GM23338 (cell line): ENCODE results near the gene NOXA1. TPM values are rescaled to one million over a fixed set of nuclear protein-coding genes. Genes with fewer than 3 reads are reported as not detected.
A peak's percentile ranks its signal among the peaks of the same experiment; 100 is the strongest.

ENCODE experiments used
- ATAC-seq: fragments of 200-7000 bp; cut with Tn5 transposase; 3 replicates; pipeline ENCODE4 v1.9.1; 2020
- DNase-seq: peaks from one replicate; pipeline ENCODE4 v3.0.0-alpha.2; 2015; ENCODE audit warnings: low spot score
- H2AFZ ChIP-seq: fragments of 200-600 bp; sonication (generic); 2 replicates; pipeline ENCODE4 v1.8.0; 2016; ENCODE audit warnings: antibody characterized with exemption, mild to moderate bottlenecking, moderate library complexity
- H3F3A ChIP-seq: fragments of 200-600 bp; sonication (generic); replicated peaks from 2 replicates; pipeline ENCODE4 v1.8.0; 2017; ENCODE audit warnings: antibody characterized with exemption, mixed run types, low read depth
- H3K27ac ChIP-seq: fragments of 200-600 bp; sonication (generic); 2 replicates; pipeline ENCODE4 v1.6.1; 2016; ENCODE audit warnings: low read depth
- H3K27me3 ChIP-seq: fragments of 200-600 bp; sonication (generic); 2 replicates; pipeline ENCODE4 v1.8.0; 2016; ENCODE audit warnings: mild to moderate bottlenecking, mixed run types, moderate library complexity; ENCODE audit not compliant: insufficient read depth
- H3K36me3 ChIP-seq: fragments of 200-600 bp; sonication (generic); 2 replicates; pipeline ENCODE4 v1.8.0; 2016; ENCODE audit warnings: mild to moderate bottlenecking; ENCODE audit not compliant: insufficient read depth
- H3K4me1 ChIP-seq: fragments of 200-600 bp; sonication (generic); 2 replicates; pipeline ENCODE4 v1.8.0; 2016; ENCODE audit warnings: mild to moderate bottlenecking, moderate library complexity; ENCODE audit not compliant: insufficient read depth
- H3K4me2 ChIP-seq: fragments of 200-600 bp; sonication (generic); 2 replicates; pipeline ENCODE4 v1.7.1; 2017; ENCODE audit warnings: mixed run types
- H3K4me3 ChIP-seq: fragments of 200-600 bp; sonication (generic); 2 replicates; pipeline ENCODE4 v1.6.1; 2016; ENCODE audit warnings: mixed run types
- H3K79me2 ChIP-seq: fragments of 200-600 bp; sonication (generic); replicated peaks from 2 replicates; pipeline ENCODE4 v1.8.0; 2017; ENCODE audit warnings: mild to moderate bottlenecking; ENCODE audit not compliant: insufficient read depth
- H3K9me2 ChIP-seq: fragments of 200-600 bp; sonication (generic); 2 replicates; pipeline ENCODE4 v1.8.0; 2017; ENCODE audit not compliant: insufficient read depth
- H4K20me1 ChIP-seq: fragments of 200-600 bp; sonication (generic); replicated peaks from 2 replicates; pipeline ENCODE4 v1.8.0; 2017; ENCODE audit warnings: mild to moderate bottlenecking; ENCODE audit not compliant: insufficient read depth
- H3K27ac Mint-ChIP-seq: 2 replicates; pipeline ENCODE4 v1.8.0; 2020; ENCODE audit warnings: inconsistent platforms, mild to moderate bottlenecking, moderate library complexity, mixed read lengths
- H3K27me3 Mint-ChIP-seq: 3 replicates; pipeline ENCODE4 v1.8.0; 2022; ENCODE audit warnings: low read depth, mild to moderate bottlenecking, moderate library complexity, mixed read lengths, inconsistent platforms; ENCODE audit not compliant: insufficient read depth, poor library complexity
- H3K36me3 Mint-ChIP-seq: 3 replicates; pipeline ENCODE4 v1.8.0; 2021; ENCODE audit warnings: low read depth, mild to moderate bottlenecking, inconsistent platforms, moderate library complexity, mixed read lengths
- H3K4me1 Mint-ChIP-seq: 3 replicates; pipeline ENCODE4 v1.8.0; 2020; ENCODE audit warnings: mild to moderate bottlenecking, inconsistent platforms, mixed read lengths
- H3K4me3 Mint-ChIP-seq: 3 replicates; pipeline ENCODE4 v1.8.0; 2021; ENCODE audit warnings: moderate library complexity, mild to moderate bottlenecking, inconsistent platforms, mixed read lengths
- H3K9me3 Mint-ChIP-seq: 3 replicates; pipeline ENCODE4 v1.8.0; 2020; ENCODE audit warnings: moderate library complexity, mild to moderate bottlenecking, inconsistent platforms, mixed read lengths
- CTCF ChIP-seq, 2 experiments: fragments of 200-600 bp in 1 of 2; sonication (generic) in 1 of 2; conservative IDR thresholded peaks; 2 replicates each; pipeline versions ENCODE4 v1.5.1 to v1.6.1; 2016 to 2017; ENCODE audit warnings: antibody characterized with exemption in 2 of 2, low read depth in 2 of 2, mild to moderate bottlenecking in 2 of 2, moderate library complexity in 1 of 2
- JUNB ChIP-seq: IDR thresholded peaks from one replicate; pipeline ENCODE4 v1.6.1; 2016; ENCODE audit warnings: antibody characterized with exemption; ENCODE audit not compliant: unreplicated experiment
- POLR2AphosphoS5 ChIP-seq: IDR thresholded peaks from 2 replicates; pipeline ENCODE4 v1.6.1; 2016; ENCODE audit warnings: antibody characterized with exemption, low read depth
- polyA plus RNA-seq: library from polyadenylated mRNA; unstranded; fragments of >200 nt; fragmentation: Nextera tagmentation; extraction: Ambion mirVana; gene quantifications from 2 replicates; pipeline ENCODE4 v1.2.1, GENCODE V29; 2016
- total RNA-seq: library from RNA; depleted of rRNA; stranded (reverse); fragments of >200 nt; shearing (Covaris generic); gene quantifications from 2 replicates; pipeline ENCODE4 v1.2.3, GENCODE V29; 2014
- TF ChIP-seq, protein P1 (sequence below): IDR thresholded peaks from one replicate; pipeline ENCODE4 v1.6.1; 2018; ENCODE audit warnings: antibody characterized with exemption; ENCODE audit not compliant: unreplicated experiment

NOXA1 gene
- total and polyA plus RNA-seq, 2 experiments from 2014 or later, result 0.59 to 0.68 TPM

- Histone ChIP-seq H3K27me3 (no peaks in the 10 kb centered on the region), H3K79me2 (no peaks in the 10 kb centered on the region), H3F3A (no peaks in the 10 kb centered on the region), H3K4me1 (no peaks in the 10 kb centered on the region), H4K20me1 (no peaks in the 10 kb centered on the region; the same call in 1 of the 2 replicates), H3K4me3 (no peak overlapping the region), H2AFZ (no peak overlapping the region), H3K9me2 (no peaks in the 10 kb centered on the region), H3K27ac (no peak overlapping the region), H3K36me3 (no peaks in the 10 kb centered on the region), H3K4me2 (no peak overlapping the region)
- Mint-ChIP-seq H3K36me3 (peaks cover 1% of the 10 kb centered on the region; the same call in 1 of the 3 replicates), H3K4me1 (peaks cover 2% of the 10 kb centered on the region; the same call in 2 of the 3 replicates), H3K4me3 (no peak overlapping the region), H3K9me3 (no peaks in the 10 kb centered on the region; the same call in 2 of the 3 replicates), H3K27me3 (peaks cover 4% of the 10 kb centered on the region), H3K27ac (no peak overlapping the region)
- no peak for DNase-seq
- no peak for ATAC-seq
- TF ChIP-seq POLR2AphosphoS5, result no peak
Measured at GRCh38 chr9:137461316-137461662, 38.1 kb downstream of the NOXA1 start.

GRCh38 chr9:137461663-137462395 lies 38.6 kb downstream of the NOXA1 start:
- Mint-ChIP-seq H3K27me3 (peaks cover 4% of the 10 kb centered on the region), H3K9me3 (no peaks in the 10 kb centered on the region; the same call in 2 of the 3 replicates), H3K4me1 (peaks cover 2% of the 10 kb centered on the region; the same call in 2 of the 3 replicates), H3K27ac (no peak overlapping the region), H3K36me3 (no peaks in the 10 kb centered on the region; the same call in 2 of the 3 replicates), H3K4me3 (no peak overlapping the region)
- Histone ChIP-seq H3K79me2 (no peaks in the 10 kb centered on the region), H3F3A (no peaks in the 10 kb centered on the region), H3K27ac (no peak overlapping the region), H3K36me3 (no peaks in the 10 kb centered on the region), H3K4me1 (no peaks in the 10 kb centered on the region), H3K4me2 (no peak overlapping the region), H3K4me3 (no peak overlapping the region), H2AFZ (0 out of 2 replicates have a peak overlapping the region, but pooled peaks have one; percentile 66), H3K9me2 (no peaks in the 10 kb centered on the region), H3K27me3 (no peaks in the 10 kb centered on the region), H4K20me1 (no peaks in the 10 kb centered on the region)
- TF ChIP-seq POLR2AphosphoS5, result no peak
- peak in 1 of 2 experiments; percentile 23; a peak in 1 of 4 replicates for TF ChIP-seq CTCF (conservative IDR thresholded peaks at IDR 0.05; ENCODE audit: low read depth in 2 of 2)
- TF ChIP-seq JUNB, result no peak
- ATAC-seq (peak; percentile 68), DNase-seq (peak; percentile 92)

DNA sequence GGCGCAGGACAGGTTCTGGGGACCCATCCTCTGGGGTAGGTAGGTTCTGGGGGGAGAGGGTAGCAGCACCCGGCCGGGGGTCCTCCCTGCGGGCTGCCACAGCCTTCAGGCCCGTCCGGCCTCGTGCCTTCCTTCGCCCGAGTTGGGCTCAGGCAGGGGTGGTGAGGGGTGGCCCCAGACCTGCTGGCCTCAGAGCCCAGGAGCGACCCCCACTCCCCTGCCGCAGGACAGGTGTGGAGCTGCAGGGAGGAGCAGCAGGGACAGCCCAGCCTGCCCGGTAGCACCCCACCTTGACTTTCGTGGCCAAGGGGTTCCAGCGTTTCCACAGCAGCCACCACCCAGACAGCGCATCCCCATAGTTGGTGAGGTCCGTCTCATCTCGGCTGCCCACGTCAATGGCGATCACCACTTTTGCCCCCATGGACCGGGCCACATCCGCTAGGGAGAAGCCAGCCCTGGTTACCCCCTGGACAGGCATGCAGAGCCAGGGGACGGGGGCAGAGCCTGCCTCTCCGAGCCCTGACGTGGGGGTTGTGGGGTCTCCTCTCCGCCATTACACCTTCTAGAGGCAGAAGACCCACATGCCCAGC lies 39.3 kb downstream of the NOXA1 start:
- no peaks in the 10 kb centered on the region; the same call in 2 of the 3 replicates for H3K36me3 Mint-ChIP-seq
- Histone ChIP-seq H3K4me2 (no peak overlapping the region), H3K36me3 (no peaks in the 10 kb centered on the region), H3K79me2 (no peaks in the 10 kb centered on the region), H4K20me1 (no peaks in the 10 kb centered on the region), H3K27ac (no peak overlapping the region), H2AFZ (no peak overlapping the region), H3K27me3 (no peaks in the 10 kb centered on the region), H3K4me1 (no peaks in the 10 kb centered on the region), H3K9me2 (no peaks in the 10 kb centered on the region), H3K4me3 (no peak overlapping the region), H3F3A (no peaks in the 10 kb centered on the region)
- ATAC-seq (no peak), DNase-seq (no peak)
- H3K4me1 Mint-ChIP-seq, result peaks cover 2% of the 10 kb centered on the region; the same call in 2 of the 3 replicates
- H3K9me3 Mint-ChIP-seq, result no peaks in the 10 kb centered on the region; the same call in 2 of the 3 replicates
- no peak overlapping the region for H3K4me3 Mint-ChIP-seq
- peaks cover 6% of the 10 kb centered on the region for H3K27me3 Mint-ChIP-seq
- H3K27ac Mint-ChIP-seq, result no peak overlapping the region
- TF ChIP-seq, protein P1, sequence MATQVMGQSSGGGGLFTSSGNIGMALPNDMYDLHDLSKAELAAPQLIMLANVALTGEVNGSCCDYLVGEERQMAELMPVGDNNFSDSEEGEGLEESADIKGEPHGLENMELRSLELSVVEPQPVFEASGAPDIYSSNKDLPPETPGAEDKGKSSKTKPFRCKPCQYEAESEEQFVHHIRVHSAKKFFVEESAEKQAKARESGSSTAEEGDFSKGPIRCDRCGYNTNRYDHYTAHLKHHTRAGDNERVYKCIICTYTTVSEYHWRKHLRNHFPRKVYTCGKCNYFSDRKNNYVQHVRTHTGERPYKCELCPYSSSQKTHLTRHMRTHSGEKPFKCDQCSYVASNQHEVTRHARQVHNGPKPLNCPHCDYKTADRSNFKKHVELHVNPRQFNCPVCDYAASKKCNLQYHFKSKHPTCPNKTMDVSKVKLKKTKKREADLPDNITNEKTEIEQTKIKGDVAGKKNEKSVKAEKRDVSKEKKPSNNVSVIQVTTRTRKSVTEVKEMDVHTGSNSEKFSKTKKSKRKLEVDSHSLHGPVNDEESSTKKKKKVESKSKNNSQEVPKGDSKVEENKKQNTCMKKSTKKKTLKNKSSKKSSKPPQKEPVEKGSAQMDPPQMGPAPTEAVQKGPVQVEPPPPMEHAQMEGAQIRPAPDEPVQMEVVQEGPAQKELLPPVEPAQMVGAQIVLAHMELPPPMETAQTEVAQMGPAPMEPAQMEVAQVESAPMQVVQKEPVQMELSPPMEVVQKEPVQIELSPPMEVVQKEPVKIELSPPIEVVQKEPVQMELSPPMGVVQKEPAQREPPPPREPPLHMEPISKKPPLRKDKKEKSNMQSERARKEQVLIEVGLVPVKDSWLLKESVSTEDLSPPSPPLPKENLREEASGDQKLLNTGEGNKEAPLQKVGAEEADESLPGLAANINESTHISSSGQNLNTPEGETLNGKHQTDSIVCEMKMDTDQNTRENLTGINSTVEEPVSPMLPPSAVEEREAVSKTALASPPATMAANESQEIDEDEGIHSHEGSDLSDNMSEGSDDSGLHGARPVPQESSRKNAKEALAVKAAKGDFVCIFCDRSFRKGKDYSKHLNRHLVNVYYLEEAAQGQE, result no peak
- no peak for TF ChIP-seq POLR2AphosphoS5
